ENCODE results near the gene PIAS1.

- TF ChIP-seq CTCF (IDR thresholded peaks at IDR 0.05) (no peak), EZH2 (IDR thresholded peaks at IDR 0.05; ENCODE audit: borderline replicate concordance, insufficient read depth, low read depth, low read length, poor library complexity, severe bottlenecking) (no peak)
Measured at GRCh38 chr15:68228143-68228970, 174.2 kb downstream of the PIAS1 start.
